Measurements from ENCODE around the gene JAZF1.
A peak's percentile ranks its signal among the peaks of the same experiment; 100 is the strongest.

DNA sequence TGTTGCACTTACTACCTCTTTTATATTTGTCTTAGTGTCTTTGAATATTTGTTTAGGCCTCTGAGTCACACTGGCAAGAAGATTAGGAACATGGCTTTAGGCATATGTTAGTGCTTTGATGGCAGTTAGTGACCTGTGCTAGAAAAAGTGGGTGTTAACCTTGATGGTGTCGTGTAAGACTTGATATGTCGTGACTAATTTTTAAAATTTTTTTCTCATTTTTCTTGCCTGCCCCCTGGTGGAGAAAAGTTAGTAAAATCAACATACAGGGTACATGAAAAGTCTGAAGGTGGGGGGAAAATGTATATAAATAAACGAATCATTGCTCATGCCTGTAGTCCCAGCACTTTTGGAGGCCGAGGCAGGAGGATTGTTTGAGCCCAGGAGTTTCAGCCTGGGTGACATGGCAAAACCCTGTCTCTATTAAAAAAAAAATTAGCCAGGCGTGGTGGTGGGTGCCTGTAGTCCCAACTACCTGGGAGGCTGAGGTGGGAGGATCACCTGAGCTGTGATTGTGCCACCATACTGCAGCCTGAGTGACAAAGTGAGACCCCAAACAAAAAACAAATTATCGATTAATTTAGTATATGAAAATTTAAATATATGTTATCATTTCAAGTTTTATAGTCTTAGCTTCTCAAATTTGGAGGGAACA is 396.1 kb downstream of the JAZF1 start:
- TF ChIP-seq, protein P1, sequence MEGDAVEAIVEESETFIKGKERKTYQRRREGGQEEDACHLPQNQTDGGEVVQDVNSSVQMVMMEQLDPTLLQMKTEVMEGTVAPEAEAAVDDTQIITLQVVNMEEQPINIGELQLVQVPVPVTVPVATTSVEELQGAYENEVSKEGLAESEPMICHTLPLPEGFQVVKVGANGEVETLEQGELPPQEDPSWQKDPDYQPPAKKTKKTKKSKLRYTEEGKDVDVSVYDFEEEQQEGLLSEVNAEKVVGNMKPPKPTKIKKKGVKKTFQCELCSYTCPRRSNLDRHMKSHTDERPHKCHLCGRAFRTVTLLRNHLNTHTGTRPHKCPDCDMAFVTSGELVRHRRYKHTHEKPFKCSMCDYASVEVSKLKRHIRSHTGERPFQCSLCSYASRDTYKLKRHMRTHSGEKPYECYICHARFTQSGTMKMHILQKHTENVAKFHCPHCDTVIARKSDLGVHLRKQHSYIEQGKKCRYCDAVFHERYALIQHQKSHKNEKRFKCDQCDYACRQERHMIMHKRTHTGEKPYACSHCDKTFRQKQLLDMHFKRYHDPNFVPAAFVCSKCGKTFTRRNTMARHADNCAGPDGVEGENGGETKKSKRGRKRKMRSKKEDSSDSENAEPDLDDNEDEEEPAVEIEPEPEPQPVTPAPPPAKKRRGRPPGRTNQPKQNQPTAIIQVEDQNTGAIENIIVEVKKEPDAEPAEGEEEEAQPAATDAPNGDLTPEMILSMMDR (IDR thresholded peaks at IDR 0.05), result peak in 2 of 3 experiments; percentile 23 to 25
- no peak for TF ChIP-seq POLR2A (IDR thresholded peaks at IDR 0.05)
- TF ChIP-seq POLR2AphosphoS5 (IDR thresholded peaks at IDR 0.05; ENCODE audit: insufficient read depth in 1 of 2, low read depth in 1 of 2), result no peak
